ENCODE measurements around the gene CCR6. TPM values are rescaled to one million over a fixed set of nuclear protein-coding genes. Genes with fewer than 3 reads are reported as not detected.

CCR6 gene
- not detected in 2 replicates for total RNA-seq (ENCODE audit: low replicate concordance)
- long read RNA-seq = 0 reads

DNA sequence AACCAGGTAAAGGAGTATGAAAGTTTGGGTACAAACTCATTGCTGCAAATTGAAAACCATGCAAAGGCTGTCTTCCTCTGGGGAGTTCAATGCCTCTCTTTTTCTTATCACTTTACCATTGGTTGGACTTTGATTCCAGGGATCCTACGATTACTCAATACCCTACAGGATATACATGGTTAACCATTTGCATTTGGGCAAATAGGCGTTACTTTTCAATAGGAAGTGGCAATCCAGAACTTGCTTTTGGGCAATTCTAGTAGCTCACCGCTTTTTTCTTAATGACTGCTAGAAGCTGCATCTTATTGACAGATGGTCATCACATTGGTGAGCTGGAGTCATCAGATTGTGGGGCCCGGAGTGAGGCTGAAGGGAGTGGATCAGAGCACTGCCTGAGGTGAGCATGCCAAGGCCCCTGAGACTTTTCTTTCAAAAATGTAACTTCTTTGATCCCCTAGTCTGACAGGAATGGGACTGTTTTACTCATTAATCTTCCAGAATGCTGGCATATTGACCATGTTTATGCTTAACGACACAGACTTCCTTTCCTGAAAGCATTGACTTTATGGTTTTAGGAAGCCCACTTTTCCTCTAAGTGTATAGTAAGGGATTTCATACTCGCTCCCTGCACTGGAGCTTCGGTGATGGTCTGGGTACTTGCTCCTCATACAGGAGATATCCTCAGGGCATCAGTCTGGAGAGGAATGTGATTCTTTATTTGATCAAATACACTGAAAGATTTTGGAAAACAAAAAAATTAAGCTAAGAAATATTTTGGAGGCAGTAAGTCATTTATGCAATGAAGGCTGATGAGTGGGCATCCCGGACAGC is at the start of gene CCR6:
TSS of gene CCR6 (plus strand) at position 270 of the 831 bp plus-strand sequence. CDS start 13,039 bp downstream, outside the sequence.
- no peak for DNase-seq (ENCODE audit: extremely low spot score, unreplicated experiment)
- Mint-ChIP-seq H3K27ac (no peak within 1 kb of the TSS), H3K4me3 (no peak within 1 kb of the TSS), H3K9me3 (peaks cover 4% of the 10 kb centered on the region), H3K36me3 (no peaks in the 10 kb centered on the region), H3K27me3 (no peaks in the 10 kb centered on the region), H3K4me1 (ENCODE audit: unreplicated experiment) (no peaks in the 10 kb centered on the region)
- TF ChIP-seq, protein P1, sequence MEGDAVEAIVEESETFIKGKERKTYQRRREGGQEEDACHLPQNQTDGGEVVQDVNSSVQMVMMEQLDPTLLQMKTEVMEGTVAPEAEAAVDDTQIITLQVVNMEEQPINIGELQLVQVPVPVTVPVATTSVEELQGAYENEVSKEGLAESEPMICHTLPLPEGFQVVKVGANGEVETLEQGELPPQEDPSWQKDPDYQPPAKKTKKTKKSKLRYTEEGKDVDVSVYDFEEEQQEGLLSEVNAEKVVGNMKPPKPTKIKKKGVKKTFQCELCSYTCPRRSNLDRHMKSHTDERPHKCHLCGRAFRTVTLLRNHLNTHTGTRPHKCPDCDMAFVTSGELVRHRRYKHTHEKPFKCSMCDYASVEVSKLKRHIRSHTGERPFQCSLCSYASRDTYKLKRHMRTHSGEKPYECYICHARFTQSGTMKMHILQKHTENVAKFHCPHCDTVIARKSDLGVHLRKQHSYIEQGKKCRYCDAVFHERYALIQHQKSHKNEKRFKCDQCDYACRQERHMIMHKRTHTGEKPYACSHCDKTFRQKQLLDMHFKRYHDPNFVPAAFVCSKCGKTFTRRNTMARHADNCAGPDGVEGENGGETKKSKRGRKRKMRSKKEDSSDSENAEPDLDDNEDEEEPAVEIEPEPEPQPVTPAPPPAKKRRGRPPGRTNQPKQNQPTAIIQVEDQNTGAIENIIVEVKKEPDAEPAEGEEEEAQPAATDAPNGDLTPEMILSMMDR (conservative IDR thresholded peaks at IDR 0.05) = no peak

DNA sequence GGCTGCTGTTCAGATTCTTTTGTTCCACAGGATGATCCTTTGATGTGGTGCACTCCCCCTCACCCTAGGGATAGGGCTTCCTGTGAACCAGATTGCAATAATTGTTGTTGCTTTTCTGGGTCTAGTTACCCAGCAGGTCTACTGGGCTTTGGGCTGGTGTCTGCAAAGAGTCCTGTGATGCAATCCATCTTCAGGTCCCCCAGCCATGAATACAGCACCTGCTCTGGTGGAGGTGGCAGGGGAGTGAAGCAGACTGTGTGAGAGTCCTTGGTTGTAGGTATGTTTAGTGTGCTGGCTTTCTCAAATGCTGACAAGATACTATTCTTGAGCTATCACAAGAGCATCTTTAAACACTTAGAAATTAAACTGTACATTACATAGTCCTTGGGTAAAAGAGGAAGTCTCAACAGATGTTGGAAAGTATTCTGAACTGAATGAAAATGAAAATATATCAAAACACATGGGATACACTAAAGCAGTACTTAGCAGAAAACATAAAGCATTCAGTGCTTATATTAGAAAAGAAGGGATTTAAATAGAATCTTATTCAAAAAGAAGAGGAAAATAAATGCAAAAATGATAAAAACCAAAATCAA is 49.1 kb upstream of the CCR6 start:
- TF ChIP-seq, protein P1 (conservative IDR thresholded peaks at IDR 0.05) = no peak
- H3K4me1 Mint-ChIP-seq (ENCODE audit: unreplicated experiment) = peaks cover 5% of the 10 kb centered on the region
- no peaks in the 10 kb centered on the region for H3K27me3 Mint-ChIP-seq
- H3K9me3 Mint-ChIP-seq = no peaks in the 10 kb centered on the region
- H3K4me3 Mint-ChIP-seq = no peak overlapping the region
- no peak overlapping the region for H3K27ac Mint-ChIP-seq
- DNase-seq (ENCODE audit: extremely low spot score, unreplicated experiment) = no peak
- no peaks in the 10 kb centered on the region for H3K36me3 Mint-ChIP-seq

DNA sequence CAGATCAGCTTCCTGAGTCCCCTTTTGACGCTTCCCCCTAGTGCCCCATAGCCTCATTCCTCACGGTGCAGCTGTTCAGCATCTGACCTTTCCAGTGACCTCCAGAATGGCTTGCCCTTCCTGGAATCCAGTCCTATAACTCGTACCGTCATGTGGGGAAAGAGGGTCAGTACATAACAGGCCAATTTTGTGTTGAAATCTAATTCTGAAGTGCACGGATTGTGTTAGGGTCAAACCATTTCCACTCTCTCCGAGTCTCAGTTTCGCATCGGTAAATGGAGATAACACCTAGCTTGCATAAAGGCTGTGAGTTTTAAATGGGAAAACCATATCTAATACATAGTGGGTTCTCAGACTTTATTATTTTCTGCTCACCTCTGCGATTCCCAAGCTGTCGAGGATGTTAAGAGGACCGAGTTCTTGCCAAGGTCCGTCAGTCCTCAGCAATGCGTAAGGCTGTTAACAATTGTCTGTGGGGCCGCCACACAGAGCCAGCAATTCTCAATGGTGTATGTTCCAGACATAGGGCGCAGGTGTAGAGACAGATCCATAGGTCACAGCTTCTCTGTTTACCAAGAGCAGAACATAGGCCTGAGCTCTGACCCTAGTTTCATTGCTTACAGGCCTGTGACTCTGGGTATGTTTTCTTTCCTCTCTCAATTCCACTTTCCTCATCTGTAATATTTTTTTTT is 45.5 kb upstream of the CCR6 start:
- no peak overlapping the region for H3K4me3 Mint-ChIP-seq
- no peak overlapping the region for H3K27ac Mint-ChIP-seq
- H3K9me3 Mint-ChIP-seq = no peaks in the 10 kb centered on the region
- DNase-seq (ENCODE audit: extremely low spot score, unreplicated experiment) = no peak
- peaks cover 5% of the 10 kb centered on the region for H3K4me1 Mint-ChIP-seq (ENCODE audit: unreplicated experiment)
- no peaks in the 10 kb centered on the region for H3K27me3 Mint-ChIP-seq
- TF ChIP-seq, protein P1 (conservative IDR thresholded peaks at IDR 0.05) = no peak
- H3K36me3 Mint-ChIP-seq = no peaks in the 10 kb centered on the region

DNA sequence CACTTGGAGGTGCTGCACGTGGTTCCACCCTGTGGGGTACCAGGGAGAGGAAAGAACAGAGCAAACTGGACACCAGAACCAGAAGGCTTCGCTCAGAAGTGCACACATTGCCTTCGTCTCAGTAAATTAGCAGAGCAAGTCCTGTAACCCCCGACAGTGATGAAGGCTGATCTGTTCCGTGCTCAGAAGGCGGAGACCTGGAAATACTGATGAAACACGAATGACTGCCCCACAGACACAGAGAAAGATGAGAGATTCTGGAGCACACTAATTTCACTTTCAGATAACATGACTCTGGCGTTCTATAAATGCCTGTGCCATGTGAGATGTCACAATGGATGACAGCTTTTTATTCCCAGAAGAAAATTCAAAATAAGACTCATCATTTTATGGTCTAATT is 44.2 kb upstream of the CCR6 start:
- Mint-ChIP-seq H3K36me3 (no peaks in the 10 kb centered on the region), H3K27me3 (no peaks in the 10 kb centered on the region), H3K4me3 (no peak overlapping the region), H3K27ac (no peak overlapping the region), H3K4me1 (ENCODE audit: unreplicated experiment) (peaks cover 5% of the 10 kb centered on the region), H3K9me3 (no peaks in the 10 kb centered on the region)
- no peak for DNase-seq (ENCODE audit: extremely low spot score, unreplicated experiment)
- TF ChIP-seq, protein P1 (conservative IDR thresholded peaks at IDR 0.05) = no peak

DNA sequence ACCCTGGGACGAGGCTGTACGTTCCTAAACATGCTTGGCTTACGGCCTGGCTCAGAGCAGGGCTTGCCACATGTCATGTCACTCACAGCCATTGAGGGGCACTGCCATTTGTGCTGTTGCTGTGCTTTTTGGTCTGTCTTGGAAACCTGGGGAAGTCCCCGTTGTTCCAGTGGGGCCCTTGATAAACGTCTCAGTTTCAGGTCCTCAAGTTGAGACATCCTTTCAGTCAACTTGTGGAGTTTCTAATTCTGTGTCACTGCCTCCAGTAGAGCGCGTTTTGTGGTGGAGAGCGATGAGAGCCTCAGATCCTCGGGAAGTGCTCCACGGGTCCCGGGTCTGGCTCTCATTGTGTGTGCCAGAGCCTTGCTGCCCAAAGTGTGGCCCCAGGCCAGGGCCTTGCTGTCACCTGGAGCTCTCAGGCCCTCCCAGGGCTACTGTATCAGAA is 43.0 kb upstream of the CCR6 start:
- H3K9me3 Mint-ChIP-seq = no peaks in the 10 kb centered on the region
- no peak for DNase-seq (ENCODE audit: extremely low spot score, unreplicated experiment)
- peaks cover 5% of the 10 kb centered on the region for H3K4me1 Mint-ChIP-seq (ENCODE audit: unreplicated experiment)
- no peak overlapping the region for H3K27ac Mint-ChIP-seq
- no peaks in the 10 kb centered on the region for H3K36me3 Mint-ChIP-seq
- TF ChIP-seq, protein P1 (conservative IDR thresholded peaks at IDR 0.05) = no peak
- H3K27me3 Mint-ChIP-seq = no peaks in the 10 kb centered on the region
- H3K4me3 Mint-ChIP-seq = no peak overlapping the region
